ENCODE data around the gene ACOX3.
A peak's percentile ranks its signal among the peaks of the same experiment; 100 is the strongest.
"Not testable (repeated sequence)": the region's sequence is repeated elsewhere in the genome, so short reads cannot be mapped to it uniquely, and the experiment has no call there.

Gene ACOX3

GRCh38 chr4:8410641-8411271 lies 29.8 kb downstream of the ACOX3 start:
- no peaks in the 10 kb centered on the region for H3K27me3 Mint-ChIP-seq
- no peak overlapping the region for H3K27ac Mint-ChIP-seq
- intact Hi-C loops (cut with micrococcal nuclease) = no loop called here
- peaks cover 87% of the 10 kb centered on the region for H3K36me3 Mint-ChIP-seq (ENCODE audit: low read depth)
- no peaks in the 10 kb centered on the region for H3K9me3 Mint-ChIP-seq
- peaks cover 16% of the 10 kb centered on the region for H3K4me1 Mint-ChIP-seq (ENCODE audit: low read depth)
- no peak overlapping the region for H3K4me3 Mint-ChIP-seq

- peaks cover 87% of the 10 kb centered on the region for H3K36me3 Mint-ChIP-seq (ENCODE audit: low read depth)
- H3K27ac Mint-ChIP-seq = no peak overlapping the region
- intact Hi-C loops (cut with micrococcal nuclease) = no loop called here
- no peak overlapping the region for H3K4me3 Mint-ChIP-seq
- peaks cover 16% of the 10 kb centered on the region for H3K4me1 Mint-ChIP-seq (ENCODE audit: low read depth)
- no peaks in the 10 kb centered on the region for H3K9me3 Mint-ChIP-seq
- no peaks in the 10 kb centered on the region for H3K27me3 Mint-ChIP-seq
Observed at GRCh38 chr4:8410066-8410625, 30.4 kb downstream of the ACOX3 start.

GRCh38 chr4:8409264-8410065 lies 31.1 kb downstream of the ACOX3 start:
- intact Hi-C loops (cut with micrococcal nuclease) = no loop called here
- Mint-ChIP-seq H3K4me1 (ENCODE audit: low read depth) (peaks cover 16% of the 10 kb centered on the region), H3K4me3 (no peak overlapping the region), H3K36me3 (ENCODE audit: low read depth) (peaks cover 87% of the 10 kb centered on the region), H3K27me3 (no peaks in the 10 kb centered on the region), H3K9me3 (no peaks in the 10 kb centered on the region), H3K27ac (peak overlapping the region; percentile 5)

DNA sequence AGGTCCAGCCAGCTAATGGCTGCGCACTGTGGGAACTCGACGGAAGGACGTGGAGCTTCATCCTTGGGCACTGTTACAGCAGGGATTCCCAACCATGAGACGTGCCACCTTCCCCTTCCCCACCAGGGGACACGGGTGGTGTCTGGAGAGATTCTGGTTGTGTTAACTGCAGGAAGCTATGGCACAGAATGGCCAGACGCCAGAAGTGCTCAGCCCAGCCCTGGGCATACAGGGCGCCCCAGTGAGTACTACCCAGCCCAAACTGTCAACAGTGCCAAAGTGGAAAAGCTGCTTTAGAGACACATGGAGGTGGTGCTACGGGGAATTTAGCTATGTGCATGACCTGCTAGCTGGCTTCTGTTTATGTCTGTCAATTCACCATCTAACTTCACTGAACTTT lies 32.8 kb downstream of the ACOX3 start:
- H3K27ac Mint-ChIP-seq = no peak overlapping the region
- intact Hi-C loops (cut with micrococcal nuclease) = no loop called here
- no peaks in the 10 kb centered on the region for H3K9me3 Mint-ChIP-seq

DNA sequence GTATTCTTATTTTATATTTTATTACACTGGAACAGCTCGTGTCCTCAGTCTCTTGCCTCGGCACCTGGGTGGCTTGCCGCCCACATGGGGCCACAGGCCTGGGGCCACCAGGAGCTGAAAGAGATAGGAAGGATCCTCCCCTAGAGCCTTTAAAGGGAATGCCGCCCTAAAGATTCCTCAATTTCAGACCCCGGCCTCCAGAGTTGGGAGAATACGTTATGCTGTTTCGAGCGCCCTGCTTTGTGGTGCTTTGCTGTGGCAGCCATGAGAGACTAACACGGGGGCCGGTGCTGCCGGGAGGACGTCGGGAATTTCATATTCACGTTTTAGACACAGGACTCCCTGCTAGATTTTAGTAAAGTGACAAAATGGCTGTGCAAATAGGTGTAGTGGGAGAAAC lies 33.2 kb downstream of the ACOX3 start:
- intact Hi-C loops (cut with micrococcal nuclease) = no loop called here
- peaks cover 84% of the 10 kb centered on the region for H3K36me3 Mint-ChIP-seq (ENCODE audit: low read depth)
- peaks cover 28% of the 10 kb centered on the region for H3K4me1 Mint-ChIP-seq (ENCODE audit: low read depth)
- H3K27me3 Mint-ChIP-seq = no peaks in the 10 kb centered on the region
- H3K4me3 Mint-ChIP-seq = no peak overlapping the region
- no peak overlapping the region for H3K27ac Mint-ChIP-seq
- no peaks in the 10 kb centered on the region for H3K9me3 Mint-ChIP-seq

More for the DNA sequence above, 32.8 kb downstream of the ACOX3 start:
- Mint-ChIP-seq H3K4me1 (ENCODE audit: low read depth) (peaks cover 23% of the 10 kb centered on the region), H3K36me3 (ENCODE audit: low read depth) (peaks cover 86% of the 10 kb centered on the region), H3K4me3 (no peak overlapping the region), H3K27me3 (no peaks in the 10 kb centered on the region)

DNA sequence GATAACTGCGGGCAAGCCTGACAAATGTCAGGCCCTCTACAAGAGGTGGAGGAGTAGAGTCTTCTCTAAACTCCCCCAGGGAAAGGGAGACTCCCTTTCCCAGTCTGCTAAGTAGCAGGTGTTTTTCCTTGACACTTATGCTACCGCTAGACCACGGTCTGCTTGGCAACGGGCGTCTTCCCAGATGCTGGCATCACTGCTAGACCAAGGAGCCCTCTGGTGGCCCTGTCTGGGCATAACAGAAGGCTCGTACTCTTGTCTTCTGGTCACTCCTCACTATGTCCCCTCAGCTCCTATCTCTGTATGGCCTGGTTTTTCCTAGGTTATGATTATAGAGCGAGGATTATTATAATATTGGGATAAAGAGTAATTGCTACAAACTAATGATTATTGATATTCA lies 33.6 kb downstream of the ACOX3 start:
- peaks cover 29% of the 10 kb centered on the region for H3K4me1 Mint-ChIP-seq (ENCODE audit: low read depth)
- H3K27me3 Mint-ChIP-seq; H3K27ac Mint-ChIP-seq; intact Hi-C loops (cut with micrococcal nuclease); H3K4me3 Mint-ChIP-seq; H3K9me3 Mint-ChIP-seq: not testable (repeated sequence)
- H3K36me3 Mint-ChIP-seq (ENCODE audit: low read depth) = peaks cover 84% of the 10 kb centered on the region

- intact Hi-C loops (cut with micrococcal nuclease) = no loop called here
- no peaks in the 10 kb centered on the region for H3K27me3 Mint-ChIP-seq
- H3K4me1 Mint-ChIP-seq (ENCODE audit: low read depth) = peaks cover 32% of the 10 kb centered on the region
- peaks cover 83% of the 10 kb centered on the region for H3K36me3 Mint-ChIP-seq (ENCODE audit: low read depth)
- H3K9me3 Mint-ChIP-seq = no peaks in the 10 kb centered on the region
- no peak overlapping the region for H3K27ac Mint-ChIP-seq
- H3K4me3 Mint-ChIP-seq = no peak overlapping the region
Observed at GRCh38 chr4:8405516-8405875, 35.0 kb downstream of the ACOX3 start.

- Mint-ChIP-seq H3K27ac (no peak overlapping the region), H3K9me3 (no peaks in the 10 kb centered on the region), H3K4me1 (ENCODE audit: low read depth) (peaks cover 31% of the 10 kb centered on the region), H3K27me3 (no peaks in the 10 kb centered on the region), H3K36me3 (ENCODE audit: low read depth) (peaks cover 81% of the 10 kb centered on the region), H3K4me3 (no peak overlapping the region)
- intact Hi-C loops (cut with micrococcal nuclease) = no loop called here
Observed at GRCh38 chr4:8404791-8405515, 35.6 kb downstream of the ACOX3 start.

GRCh38 chr4:8403976-8404375 lies 36.5 kb downstream of the ACOX3 start:
- no peaks in the 10 kb centered on the region for H3K27me3 Mint-ChIP-seq
- H3K4me3 Mint-ChIP-seq = no peak overlapping the region
- H3K27ac Mint-ChIP-seq = no peak overlapping the region
- H3K9me3 Mint-ChIP-seq = no peaks in the 10 kb centered on the region
- intact Hi-C loops (cut with micrococcal nuclease) = loop anchor here (1.0 to 2.0 kb wide), 3 partner anchors 137 to 227 kb away; no protein-coding TSS in a partner anchor
- H3K4me1 Mint-ChIP-seq (ENCODE audit: low read depth) = peaks cover 22% of the 10 kb centered on the region
- H3K36me3 Mint-ChIP-seq (ENCODE audit: low read depth) = peaks cover 79% of the 10 kb centered on the region

- H3K27ac Mint-ChIP-seq = no peak overlapping the region
- H3K9me3 Mint-ChIP-seq = no peaks in the 10 kb centered on the region
- intact Hi-C loops (cut with micrococcal nuclease) = loop anchor here (1.0 to 2.0 kb wide), 3 partner anchors 136 to 226 kb away; no protein-coding TSS in a partner anchor
- H3K4me1 Mint-ChIP-seq (ENCODE audit: low read depth) = peaks cover 21% of the 10 kb centered on the region
- peaks cover 83% of the 10 kb centered on the region for H3K36me3 Mint-ChIP-seq (ENCODE audit: low read depth)
- H3K27me3 Mint-ChIP-seq = no peaks in the 10 kb centered on the region
- H3K4me3 Mint-ChIP-seq = no peak overlapping the region
Observed at GRCh38 chr4:8403173-8403753, 37.3 kb downstream of the ACOX3 start.

DNA sequence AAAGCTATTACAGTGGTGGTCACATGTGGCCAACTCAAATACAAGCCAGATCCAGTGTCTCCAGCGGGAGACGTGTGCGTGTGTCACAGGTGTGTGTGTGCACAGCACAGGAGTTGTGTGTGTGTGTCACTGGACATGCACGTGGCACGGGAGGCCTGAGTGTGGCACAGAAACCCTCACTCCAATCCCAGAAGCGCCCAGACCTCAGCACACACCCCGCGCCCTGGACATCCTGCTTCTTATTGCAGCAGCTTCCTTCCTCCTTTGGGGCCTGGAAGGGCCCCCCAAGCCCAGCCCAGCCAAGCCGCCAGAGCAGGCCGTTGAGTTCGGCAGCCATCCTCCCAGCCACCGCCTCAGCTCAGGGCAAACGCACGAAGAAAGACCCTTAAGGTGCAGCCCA lies 37.9 kb downstream of the ACOX3 start:
- Mint-ChIP-seq H3K27me3 (no peaks in the 10 kb centered on the region), H3K27ac (peak overlapping the region; percentile 14), H3K4me1 (ENCODE audit: low read depth) (peaks cover 21% of the 10 kb centered on the region), H3K4me3 (no peak overlapping the region), H3K9me3 (no peaks in the 10 kb centered on the region), H3K36me3 (ENCODE audit: low read depth) (peaks cover 81% of the 10 kb centered on the region)
- intact Hi-C loops (cut with micrococcal nuclease) = loop anchor here (1.0 to 2.0 kb wide), 3 partner anchors 135 to 226 kb away; no protein-coding TSS in a partner anchor

DNA sequence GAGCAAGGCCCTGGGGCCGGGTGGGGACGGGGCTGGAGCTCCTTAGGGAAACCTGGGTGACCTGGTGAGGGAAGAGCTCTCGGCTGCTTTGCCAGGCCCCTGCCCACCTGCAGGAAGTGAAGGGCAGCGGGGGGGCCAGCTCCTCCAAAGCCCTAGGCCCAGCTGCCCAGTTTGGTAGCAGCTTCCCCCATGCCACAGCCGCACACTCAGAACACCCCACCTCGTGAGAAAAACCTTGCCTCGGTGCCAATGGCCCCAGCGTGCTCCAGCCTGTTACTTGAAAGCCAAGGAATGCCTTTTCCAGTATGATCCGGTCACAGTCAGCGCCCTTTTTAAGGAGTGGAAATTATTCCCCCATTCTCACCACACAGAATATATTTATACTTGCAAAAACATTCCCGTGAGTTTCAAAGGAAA lies 38.3 kb downstream of the ACOX3 start:
- no peaks in the 10 kb centered on the region for H3K27me3 Mint-ChIP-seq
- no peak overlapping the region for H3K4me3 Mint-ChIP-seq
- peaks cover 83% of the 10 kb centered on the region for H3K36me3 Mint-ChIP-seq (ENCODE audit: low read depth)

DNA sequence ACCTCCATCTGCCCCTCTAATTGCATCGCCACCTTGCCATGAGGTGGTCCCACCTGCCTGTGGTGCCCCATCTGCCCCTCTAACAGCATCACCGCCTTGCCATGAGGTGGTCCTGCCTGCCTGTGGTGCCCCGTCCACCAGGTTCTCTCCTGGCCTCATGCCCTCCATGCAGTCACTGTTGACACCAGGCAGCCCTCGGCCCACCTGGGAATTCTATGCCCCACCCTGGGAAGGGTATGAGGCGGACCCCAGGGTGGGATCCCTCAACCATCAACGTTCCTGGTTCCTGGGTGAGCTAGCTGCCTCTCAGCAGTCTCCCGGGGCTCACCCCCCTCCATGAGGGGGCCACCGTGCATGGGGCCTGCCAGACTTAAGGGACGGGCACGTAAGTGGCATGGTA lies 38.9 kb downstream of the ACOX3 start:
- peaks cover 21% of the 10 kb centered on the region for H3K4me1 Mint-ChIP-seq (ENCODE audit: low read depth)
- no peaks in the 10 kb centered on the region for H3K27me3 Mint-ChIP-seq
- H3K36me3 Mint-ChIP-seq (ENCODE audit: low read depth) = peaks cover 86% of the 10 kb centered on the region
- H3K27ac Mint-ChIP-seq = no peak overlapping the region
- H3K9me3 Mint-ChIP-seq = no peaks in the 10 kb centered on the region
- intact Hi-C loops (cut with micrococcal nuclease) = loop anchor here (2.0 kb wide), 1 partner anchor 225 kb away; no protein-coding TSS in a partner anchor
- H3K4me3 Mint-ChIP-seq = no peak overlapping the region

More for the DNA sequence above, 38.3 kb downstream of the ACOX3 start:
- Mint-ChIP-seq H3K9me3 (no peaks in the 10 kb centered on the region), H3K27ac (peak overlapping the region; percentile 14), H3K4me1 (ENCODE audit: low read depth) (peaks cover 21% of the 10 kb centered on the region)
- intact Hi-C loops (cut with micrococcal nuclease) = loop anchor here (2.0 kb wide), 1 partner anchor 225 kb away; no protein-coding TSS in a partner anchor
